Measurements from ENCODE around the gene HDDC3.
A peak's percentile ranks its signal among the peaks of the same experiment; 100 is the strongest.
"Not testable (repeated sequence)": the region's sequence is repeated elsewhere in the genome, so short reads cannot be mapped to it uniquely, and the experiment has no call there.

HDDC3 gene

DNA sequence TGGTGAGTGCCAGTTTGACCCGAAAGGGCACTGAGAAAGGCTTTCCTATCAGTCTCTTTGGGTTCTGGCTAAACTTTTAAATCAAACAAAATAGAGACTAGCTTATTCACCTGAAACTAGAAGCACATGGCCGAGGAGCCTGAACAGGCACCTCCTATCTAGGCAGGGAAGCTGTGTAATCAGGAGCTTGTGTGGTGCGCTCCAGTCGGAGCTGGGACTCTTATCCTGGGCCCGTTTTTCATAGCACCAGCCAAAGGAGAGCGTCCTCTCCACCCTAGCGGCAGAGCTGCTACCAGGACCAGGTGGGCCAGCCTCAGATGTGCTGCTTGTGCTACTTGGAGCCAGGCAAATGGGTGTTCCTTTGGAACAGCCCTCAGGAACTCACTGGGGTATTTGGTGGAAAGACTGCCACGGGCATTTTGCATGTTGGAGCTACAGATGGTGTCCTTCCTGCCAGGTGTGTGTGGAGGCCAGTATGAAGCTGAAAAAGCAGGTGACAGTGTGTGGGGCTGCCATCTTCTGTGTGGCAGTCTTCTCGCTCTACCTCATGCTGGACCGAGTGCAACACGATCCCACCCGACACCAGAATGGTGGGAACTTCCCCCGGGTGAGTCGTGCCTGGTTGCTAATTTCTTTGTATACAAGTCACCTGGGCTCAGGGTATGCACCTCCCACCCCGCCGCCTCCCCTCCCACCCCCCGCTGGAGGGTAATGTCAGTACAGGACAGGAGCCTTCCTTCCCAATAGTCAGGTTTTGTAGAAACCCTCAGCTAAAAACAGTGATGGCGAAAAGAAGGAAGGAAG, 28.4 kb downstream of the HDDC3 start:
- peak overlapping the region; percentile 69 for H3K4me3 ChIP-seq (ENCODE audit: low read depth, low read length)
- no peaks in the 10 kb centered on the region for H3K27me3 ChIP-seq (replicated peaks)
- peaks cover 4% of the 10 kb centered on the region for H3K36me3 ChIP-seq (replicated peaks)
- in situ Hi-C loops (cut with HindIII; ENCODE audit: low pct_ligation_motif_present, low sequenced_read_pairs): no loop called here
- TF ChIP-seq CTCF (IDR thresholded peaks at IDR 0.05; ENCODE audit: low read depth, low read length, missing control alignments): peak; percentile 38
- no peak overlapping the region for H3K27ac ChIP-seq
- no peak for DNase-seq

- peak within 1 kb of the TSS; percentile 74 for H3K4me3 ChIP-seq (ENCODE audit: low read depth, low read length)
- in situ Hi-C loops (cut with HindIII; ENCODE audit: low pct_ligation_motif_present, low sequenced_read_pairs): no loop called here
- DNase-seq: no peak
- H3K27me3 ChIP-seq (replicated peaks): no peaks in the 10 kb centered on the region
- peak within 1 kb of the TSS; percentile 15 for H3K27ac ChIP-seq
- peaks cover 4% of the 10 kb centered on the region for H3K36me3 ChIP-seq (replicated peaks)
- TF ChIP-seq CTCF (IDR thresholded peaks at IDR 0.05; ENCODE audit: low read depth, low read length, missing control alignments): no peak
These were observed 29.3 kb downstream of the HDDC3 start, which contains the start of gene MAN2A2 for GRCh38 chr15:90902840-90903732. Gene MAN2A2, plus strand, starts transcription at chr15:90903302. Its CDS starts 906 bp downstream, at chr15:90904208.

DNA sequence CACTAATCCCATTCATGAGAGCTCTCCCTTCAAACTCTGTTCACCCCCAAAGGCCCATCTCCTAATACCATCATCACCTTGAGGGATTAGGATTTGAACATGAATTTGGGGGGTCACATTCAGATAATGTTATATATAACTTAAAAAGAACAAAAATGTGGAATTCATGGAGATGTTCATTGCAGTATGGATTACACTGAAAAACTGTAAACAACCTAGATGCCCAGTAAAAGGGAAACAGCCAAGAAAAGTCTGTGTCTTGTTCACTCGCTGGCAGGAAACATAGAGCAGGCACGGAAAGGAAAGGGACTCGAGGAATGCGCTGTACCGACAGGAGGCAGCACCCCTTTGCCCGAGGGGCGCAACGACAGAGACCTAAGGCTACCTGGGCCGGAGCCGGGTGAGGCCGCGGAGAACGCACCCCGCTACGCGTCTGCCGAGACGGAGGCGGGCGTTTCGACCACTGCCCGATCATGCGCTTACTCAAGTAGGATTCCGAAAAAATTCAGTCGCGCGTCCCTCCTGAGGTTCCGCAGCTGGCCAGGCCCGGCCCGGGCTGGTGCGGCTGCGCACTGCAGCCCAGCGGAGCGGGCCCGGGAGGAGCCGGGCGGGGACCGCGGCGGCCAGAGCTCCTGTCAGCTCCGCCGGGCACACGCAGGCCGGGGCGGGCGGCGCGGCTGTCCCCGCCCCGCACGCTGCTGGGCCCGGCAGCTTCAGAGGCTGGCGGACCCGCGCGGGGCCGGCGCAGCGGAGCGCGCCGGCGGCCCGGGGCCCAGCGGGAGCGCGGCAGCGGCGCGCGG, 30.1 kb downstream of the HDDC3 start:
- peak; percentile 87 for TF ChIP-seq CTCF (IDR thresholded peaks at IDR 0.05; ENCODE audit: low read depth, low read length, missing control alignments)
- in situ Hi-C loops (cut with HindIII; ENCODE audit: low pct_ligation_motif_present, low sequenced_read_pairs): no loop called here
- Histone ChIP-seq H3K4me3 (ENCODE audit: low read depth, low read length) (peak overlapping the region; percentile 74), H3K36me3 (replicated peaks) (peaks cover 4% of the 10 kb centered on the region), H3K27ac (peak overlapping the region; percentile 15), H3K27me3 (replicated peaks) (no peaks in the 10 kb centered on the region)
- peak; percentile 54 for DNase-seq

DNA sequence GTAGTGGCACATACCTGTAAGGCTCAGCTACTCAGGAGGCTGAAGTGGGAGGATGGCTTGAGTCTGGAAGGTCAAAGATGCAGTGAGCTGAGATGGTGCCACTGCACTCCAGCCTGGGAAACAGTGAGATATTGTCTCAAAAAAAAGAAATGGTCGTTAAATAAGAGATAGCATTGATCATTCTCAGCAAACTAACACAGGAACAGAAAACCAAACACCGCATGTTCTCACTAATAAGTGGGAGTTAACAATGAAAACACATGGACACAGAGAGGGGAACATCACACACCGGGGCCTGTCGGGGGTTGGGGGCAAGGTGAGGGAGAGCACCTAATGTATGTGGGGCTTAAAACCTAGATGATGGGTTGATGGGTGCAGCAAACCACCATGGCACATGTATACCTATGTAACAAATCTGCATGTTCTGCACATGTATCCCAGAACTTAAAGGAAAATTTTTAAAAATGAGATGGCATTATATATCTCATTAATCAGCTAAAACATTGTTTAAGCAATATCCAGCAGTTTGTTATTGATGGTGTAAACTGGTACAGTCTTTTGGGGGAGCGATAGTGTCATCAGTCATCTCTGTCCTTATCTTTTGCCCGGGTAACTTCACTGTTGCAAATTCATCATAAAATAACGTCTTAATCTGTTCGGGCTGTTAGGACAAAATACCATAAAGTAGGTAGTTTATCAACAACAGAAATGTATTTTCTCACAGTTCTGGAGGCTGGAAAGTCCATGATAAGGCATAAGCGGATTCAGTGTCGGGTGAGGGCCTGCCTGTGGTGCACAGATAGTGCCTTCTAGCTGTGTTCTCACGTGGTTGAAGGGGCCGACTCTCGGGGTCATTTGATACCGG, 30.9 kb downstream of the HDDC3 start:
- Histone ChIP-seq H3K27ac (no peak overlapping the region), H3K36me3 (replicated peaks) (peaks cover 2% of the 10 kb centered on the region), H3K27me3 (replicated peaks) (no peaks in the 10 kb centered on the region), H3K4me3 (ENCODE audit: low read depth, low read length) (peak overlapping the region; percentile 74)
- no peak for DNase-seq
- in situ Hi-C loops (cut with HindIII; ENCODE audit: low pct_ligation_motif_present, low sequenced_read_pairs): no loop called here
- TF ChIP-seq CTCF (IDR thresholded peaks at IDR 0.05; ENCODE audit: low read depth, low read length, missing control alignments): no peak

DNA sequence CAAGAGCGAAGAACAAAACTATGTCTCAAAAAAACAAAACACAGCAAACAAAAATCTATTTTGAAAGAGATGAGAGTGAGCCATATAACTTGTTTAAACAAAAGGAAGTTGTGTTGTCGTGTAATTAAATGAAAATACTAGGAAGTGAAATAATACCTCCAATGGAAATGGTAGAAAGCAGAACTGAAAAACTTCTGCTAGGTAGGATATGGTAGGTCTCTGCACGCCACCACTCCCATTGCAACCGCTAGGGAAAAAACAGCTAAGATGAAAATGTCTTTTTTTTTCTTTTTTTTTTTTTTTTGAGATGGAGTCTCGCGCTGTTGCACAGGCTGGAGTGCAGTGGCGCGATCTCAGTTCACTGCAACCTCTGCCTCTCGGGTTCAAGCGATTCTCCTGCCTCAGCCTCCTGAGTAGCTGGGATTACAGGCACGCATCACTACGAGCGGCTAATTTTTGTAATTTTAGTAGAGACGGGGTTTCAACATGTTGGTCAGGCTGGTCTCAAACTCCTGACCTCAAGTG, 35.2 kb downstream of the HDDC3 start:
- H3K27me3 ChIP-seq (replicated peaks); DNase-seq; H3K27ac ChIP-seq; H3K4me3 ChIP-seq (ENCODE audit: low read depth, low read length); H3K36me3 ChIP-seq (replicated peaks); in situ Hi-C loops (cut with HindIII; ENCODE audit: low pct_ligation_motif_present, low sequenced_read_pairs): not testable (repeated sequence)
